C4-2B (cell line): ENCODE results near the gene PASK.
"Not testable (repeated sequence)": the region's sequence is repeated elsewhere in the genome, so short reads cannot be mapped to it uniquely, and the experiment has no call there.

Experiments used
- H3K27ac ChIP-seq: fragments of 450-650 bp; 2 replicates; pipeline ENCODE4 v1.5.1; 2017
- ZFX ChIP-seq: fragments of 450-650 bp; IDR thresholded peaks from 2 replicates; pipeline ENCODE4 v1.6.1; 2017
- TF ChIP-seq, protein P1 (sequence below): fragments of 450-650 bp; conservative IDR thresholded peaks from 2 replicates; pipeline ENCODE4 v1.5.1; 2017; ENCODE audit warnings: mild to moderate bottlenecking

The PASK gene

DNA sequence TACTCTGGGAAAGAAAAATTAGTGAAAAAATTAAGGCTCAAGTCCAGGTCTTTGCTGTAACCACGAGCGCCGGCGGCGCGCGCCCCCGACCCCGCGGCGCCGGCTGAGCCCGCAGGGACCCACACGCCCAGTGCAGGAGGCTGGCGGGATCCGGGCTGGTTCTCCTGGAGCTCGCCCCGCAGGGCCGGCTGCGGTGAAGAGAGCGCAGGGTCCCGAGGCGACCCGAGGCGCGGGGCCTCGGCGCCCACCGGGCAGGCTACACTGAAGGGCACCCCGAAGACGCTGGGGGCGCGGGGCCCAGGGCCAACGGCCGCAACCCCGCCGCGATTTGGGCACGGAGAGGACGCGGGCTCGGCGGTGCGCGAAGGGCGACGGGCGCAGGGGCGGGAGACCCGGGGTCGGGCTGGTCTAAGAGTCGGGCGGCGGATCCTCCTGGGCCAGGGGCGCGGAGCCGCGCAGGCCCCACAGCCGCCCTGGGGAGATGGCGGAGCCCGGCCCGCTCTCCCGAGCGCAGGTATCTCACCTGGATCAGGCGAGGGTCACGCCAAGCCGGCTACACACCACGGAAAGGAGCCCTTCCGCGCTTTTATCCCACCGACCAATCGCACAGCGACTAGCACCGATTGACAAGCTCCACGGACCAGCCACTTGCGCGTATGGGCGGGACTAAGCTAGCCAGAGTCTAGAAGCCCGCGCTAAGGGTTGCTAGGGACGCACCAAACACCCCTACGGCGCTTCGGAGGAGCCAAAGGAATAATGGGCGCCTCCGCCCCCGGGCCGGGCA, at the start of gene PASK:
Gene PASK, minus strand, starts transcription at position 582 of the 784 bp plus-strand sequence. CDS start 6,440 bp downstream, outside the sequence.
- H3K27ac ChIP-seq = peak within 1 kb of the TSS; percentile 92
- TF ChIP-seq, protein P1, sequence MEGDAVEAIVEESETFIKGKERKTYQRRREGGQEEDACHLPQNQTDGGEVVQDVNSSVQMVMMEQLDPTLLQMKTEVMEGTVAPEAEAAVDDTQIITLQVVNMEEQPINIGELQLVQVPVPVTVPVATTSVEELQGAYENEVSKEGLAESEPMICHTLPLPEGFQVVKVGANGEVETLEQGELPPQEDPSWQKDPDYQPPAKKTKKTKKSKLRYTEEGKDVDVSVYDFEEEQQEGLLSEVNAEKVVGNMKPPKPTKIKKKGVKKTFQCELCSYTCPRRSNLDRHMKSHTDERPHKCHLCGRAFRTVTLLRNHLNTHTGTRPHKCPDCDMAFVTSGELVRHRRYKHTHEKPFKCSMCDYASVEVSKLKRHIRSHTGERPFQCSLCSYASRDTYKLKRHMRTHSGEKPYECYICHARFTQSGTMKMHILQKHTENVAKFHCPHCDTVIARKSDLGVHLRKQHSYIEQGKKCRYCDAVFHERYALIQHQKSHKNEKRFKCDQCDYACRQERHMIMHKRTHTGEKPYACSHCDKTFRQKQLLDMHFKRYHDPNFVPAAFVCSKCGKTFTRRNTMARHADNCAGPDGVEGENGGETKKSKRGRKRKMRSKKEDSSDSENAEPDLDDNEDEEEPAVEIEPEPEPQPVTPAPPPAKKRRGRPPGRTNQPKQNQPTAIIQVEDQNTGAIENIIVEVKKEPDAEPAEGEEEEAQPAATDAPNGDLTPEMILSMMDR = no peak
- peak; percentile 39; the same call in 1 of the 2 replicates for TF ChIP-seq ZFX

DNA sequence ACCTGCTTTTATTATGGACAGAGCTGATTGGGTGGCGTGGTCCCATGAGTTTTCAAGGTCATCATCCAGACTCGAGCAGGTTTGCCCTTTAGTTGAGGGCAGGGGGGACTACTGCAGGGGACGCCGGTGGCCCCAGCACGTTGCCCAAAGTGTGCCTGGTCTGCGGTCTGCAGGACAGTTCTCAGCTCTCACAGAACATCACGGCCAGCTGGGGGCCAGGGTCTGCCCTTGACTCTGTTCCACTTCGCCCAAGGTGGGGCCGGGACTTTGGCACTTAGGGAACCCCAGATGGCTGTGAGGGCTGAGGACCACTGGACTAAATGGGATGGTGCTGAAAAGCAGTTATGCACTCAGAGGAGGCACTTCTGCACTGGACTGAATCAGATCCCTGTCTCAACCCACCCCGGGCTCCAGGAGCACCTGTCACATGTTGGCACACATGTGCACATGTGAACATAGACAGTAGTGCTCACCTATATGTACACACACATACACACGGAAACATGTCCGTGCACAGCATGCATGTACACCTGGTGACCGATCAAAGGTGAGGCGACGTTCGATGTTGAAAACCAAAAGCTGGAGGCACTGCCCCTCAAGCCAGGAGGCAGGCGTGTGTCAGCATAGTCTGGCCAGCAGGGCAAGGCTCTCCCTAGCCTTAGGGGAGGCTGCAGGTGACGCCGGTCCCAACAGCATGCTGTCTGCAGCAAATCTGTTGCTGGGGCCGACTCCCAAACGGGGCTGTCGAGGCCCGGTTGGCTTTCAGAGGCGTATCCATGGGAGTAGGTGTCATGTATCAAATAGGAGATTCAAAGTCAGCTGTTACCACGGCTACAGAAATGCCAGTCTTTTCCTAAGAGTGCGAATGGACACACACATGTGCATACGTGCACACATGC, 49.4 kb upstream of the PASK start:
- TF ChIP-seq, protein P1 = no peak
- TF ChIP-seq ZFX = no peak
- H3K27ac ChIP-seq = no peak overlapping the region; the same call in 1 of the 2 replicates

DNA sequence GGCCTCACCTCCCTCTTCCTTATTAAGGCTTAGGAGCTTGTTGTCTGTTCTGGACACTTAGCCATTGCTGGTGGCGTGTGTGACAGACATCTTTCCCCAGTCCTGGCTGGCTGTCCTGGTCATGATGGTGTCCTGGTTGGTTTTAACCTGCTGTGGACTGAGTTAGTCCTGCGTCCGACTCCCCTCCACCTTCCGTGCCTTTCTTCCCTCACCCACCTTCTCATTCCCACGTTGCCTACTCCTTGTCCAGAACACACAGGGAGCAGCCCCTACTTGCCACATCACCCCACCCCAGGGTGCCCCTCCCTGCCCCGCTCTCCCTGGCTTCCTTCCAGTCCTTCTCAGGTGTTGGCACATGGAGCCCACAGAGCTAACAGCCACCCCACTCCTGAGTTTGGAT, 48.7 kb upstream of the PASK start:
- TF ChIP-seq, protein P1 = no peak
- TF ChIP-seq ZFX = no peak
- no peak overlapping the region for H3K27ac ChIP-seq

DNA sequence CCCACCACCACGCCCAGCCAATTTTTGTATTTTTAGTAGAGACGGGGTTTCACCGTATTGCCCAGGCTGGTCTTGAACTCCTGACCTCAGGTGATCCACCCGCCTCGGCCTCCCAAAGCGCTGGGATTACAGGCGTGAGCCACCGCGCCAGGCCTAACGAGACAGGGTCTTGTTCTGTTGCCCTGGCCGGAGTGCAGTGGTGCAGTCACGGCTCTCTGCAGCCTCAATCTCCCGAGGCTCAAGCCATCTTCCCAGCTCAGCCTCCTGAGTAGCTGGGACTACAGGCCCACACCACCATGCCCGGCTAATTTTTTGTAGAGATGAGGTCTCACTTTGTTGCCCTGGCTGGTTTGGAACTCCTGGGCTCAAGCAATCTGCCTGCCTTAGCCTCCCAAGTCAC, 48.0 kb upstream of the PASK start:
- H3K27ac ChIP-seq = not testable (repeated sequence)

DNA sequence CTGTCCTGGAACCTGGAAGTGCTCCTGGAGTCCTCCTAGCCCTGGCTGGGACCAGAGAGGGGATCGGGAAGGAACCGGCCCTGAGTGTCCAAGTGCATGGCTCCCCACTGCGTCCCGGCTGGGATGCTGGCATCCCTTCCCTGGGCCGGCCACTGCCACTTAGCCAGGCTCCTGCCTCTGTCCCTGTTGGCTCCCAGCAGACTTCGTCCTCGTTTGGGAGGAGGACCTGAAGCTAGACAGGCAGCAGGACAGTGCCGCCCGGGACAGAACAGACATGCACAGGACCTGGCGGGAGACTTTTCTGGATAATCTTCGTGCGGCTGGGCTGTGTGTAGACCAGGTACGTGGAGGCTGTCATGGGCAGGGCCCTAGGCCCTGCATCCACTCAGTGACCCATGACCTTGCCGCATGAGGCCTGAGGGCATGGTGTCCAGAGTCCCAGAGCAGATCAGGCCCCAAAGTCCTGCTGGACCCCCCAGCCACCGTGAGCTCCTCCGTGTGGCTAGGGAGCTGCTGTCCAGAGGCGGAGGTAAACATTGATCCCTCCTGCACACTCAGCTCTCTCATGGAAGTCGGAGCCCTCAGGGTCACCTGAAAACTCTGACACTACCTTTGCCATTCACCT, 46.3 kb upstream of the PASK start:
- no peak for TF ChIP-seq ZFX
- TF ChIP-seq, protein P1 = no peak
- no peak overlapping the region for H3K27ac ChIP-seq

DNA sequence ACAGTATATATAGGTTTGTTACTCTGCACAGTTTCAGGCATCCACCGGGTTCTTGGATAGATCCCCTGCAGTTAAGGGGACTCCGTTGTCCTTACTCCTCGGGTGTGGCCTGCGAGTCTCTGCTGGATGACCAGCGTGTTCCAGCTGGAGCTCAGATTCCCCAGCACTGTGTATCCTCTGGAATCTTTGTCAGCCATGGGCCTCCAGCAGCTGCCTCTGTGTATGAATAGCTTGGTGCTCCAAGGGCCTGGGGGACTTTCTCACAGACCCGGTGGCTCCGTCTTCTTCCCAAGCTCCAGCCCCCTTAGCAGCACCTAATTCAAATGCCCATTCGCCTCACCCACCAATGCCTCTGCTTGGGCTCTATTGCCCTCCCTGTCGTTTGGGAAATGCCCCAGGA, 45.5 kb upstream of the PASK start:
- TF ChIP-seq ZFX = no peak
- TF ChIP-seq, protein P1 = no peak
- H3K27ac ChIP-seq = no peak overlapping the region

DNA sequence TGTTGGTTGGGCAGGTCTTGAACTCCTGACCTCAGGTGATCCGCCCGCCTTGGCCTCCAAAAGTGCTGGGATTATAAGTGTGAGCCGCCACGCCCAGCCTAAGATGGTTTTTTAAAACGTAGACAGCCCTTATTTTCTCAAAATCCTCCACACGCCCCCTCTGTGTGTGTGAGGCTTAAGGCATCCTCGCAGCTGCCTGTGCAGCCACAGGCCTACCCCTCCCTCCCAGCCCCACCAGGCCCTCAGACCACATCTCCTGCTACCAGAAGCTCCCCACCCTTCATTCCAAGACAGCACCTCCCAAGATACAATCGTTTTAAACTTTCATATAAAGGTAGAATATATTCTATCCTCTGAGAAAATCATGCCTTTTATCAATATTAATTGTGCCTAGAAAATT, 44.0 kb upstream of the PASK start:
- TF ChIP-seq ZFX = no peak
- TF ChIP-seq, protein P1 = no peak
- H3K27ac ChIP-seq = no peak overlapping the region
